VCaP (cell line): ENCODE measurements around the gene SMIM12.

Source experiments
- H3K27ac ChIP-seq: fragments of 450-650 bp; 2 replicates; pipeline ENCODE4 v1.5.1; 2017
- TF ChIP-seq, protein P1 (sequence below): fragments of 450-650 bp; conservative IDR thresholded peaks from 2 replicates; pipeline ENCODE4 v1.5.1; 2017; ENCODE audit warnings: mild to moderate bottlenecking, moderate library complexity

Gene SMIM12

DNA sequence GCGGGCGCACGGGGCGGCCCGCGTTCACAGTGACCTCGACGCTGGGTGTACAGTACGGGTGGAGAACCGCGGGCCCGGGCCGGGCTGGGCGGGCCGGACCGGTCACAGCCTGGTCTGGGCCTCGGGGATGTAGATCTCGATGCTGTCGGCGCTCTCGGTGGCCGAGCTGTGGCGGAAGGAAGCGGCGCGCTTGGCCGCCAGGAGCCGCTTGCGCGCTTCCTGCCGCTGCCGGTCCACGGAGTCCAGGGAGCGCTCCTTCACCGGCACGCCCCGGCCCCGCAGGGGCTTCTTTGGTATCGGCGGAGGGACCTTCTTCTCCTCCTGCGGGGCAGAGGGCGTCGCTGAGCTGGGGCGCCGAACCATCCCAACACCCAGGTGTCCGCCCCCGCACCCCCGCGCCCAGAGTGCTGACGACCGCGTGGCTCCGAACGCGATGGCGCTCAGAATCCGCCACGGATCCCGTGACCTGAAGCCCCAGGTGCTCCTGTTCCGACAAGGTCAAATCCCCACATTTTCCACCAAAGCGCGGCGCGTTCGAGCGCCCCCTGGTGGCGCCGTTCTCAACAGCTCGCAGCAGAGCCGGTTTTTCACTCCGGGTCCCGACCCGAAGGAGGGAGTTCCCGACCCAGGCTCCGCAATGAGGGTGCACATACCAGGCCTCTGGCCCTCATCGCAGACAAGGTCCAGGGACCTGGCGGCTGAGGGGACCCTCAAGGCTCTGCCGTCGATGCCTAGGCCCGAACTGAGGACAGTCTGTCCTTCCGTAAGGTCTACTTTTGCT lies 6.6 kb upstream of the SMIM12 start:
- TF ChIP-seq, protein P1, sequence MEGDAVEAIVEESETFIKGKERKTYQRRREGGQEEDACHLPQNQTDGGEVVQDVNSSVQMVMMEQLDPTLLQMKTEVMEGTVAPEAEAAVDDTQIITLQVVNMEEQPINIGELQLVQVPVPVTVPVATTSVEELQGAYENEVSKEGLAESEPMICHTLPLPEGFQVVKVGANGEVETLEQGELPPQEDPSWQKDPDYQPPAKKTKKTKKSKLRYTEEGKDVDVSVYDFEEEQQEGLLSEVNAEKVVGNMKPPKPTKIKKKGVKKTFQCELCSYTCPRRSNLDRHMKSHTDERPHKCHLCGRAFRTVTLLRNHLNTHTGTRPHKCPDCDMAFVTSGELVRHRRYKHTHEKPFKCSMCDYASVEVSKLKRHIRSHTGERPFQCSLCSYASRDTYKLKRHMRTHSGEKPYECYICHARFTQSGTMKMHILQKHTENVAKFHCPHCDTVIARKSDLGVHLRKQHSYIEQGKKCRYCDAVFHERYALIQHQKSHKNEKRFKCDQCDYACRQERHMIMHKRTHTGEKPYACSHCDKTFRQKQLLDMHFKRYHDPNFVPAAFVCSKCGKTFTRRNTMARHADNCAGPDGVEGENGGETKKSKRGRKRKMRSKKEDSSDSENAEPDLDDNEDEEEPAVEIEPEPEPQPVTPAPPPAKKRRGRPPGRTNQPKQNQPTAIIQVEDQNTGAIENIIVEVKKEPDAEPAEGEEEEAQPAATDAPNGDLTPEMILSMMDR = peak; percentile 94
- H3K27ac ChIP-seq = peak overlapping the region; percentile 92

DNA sequence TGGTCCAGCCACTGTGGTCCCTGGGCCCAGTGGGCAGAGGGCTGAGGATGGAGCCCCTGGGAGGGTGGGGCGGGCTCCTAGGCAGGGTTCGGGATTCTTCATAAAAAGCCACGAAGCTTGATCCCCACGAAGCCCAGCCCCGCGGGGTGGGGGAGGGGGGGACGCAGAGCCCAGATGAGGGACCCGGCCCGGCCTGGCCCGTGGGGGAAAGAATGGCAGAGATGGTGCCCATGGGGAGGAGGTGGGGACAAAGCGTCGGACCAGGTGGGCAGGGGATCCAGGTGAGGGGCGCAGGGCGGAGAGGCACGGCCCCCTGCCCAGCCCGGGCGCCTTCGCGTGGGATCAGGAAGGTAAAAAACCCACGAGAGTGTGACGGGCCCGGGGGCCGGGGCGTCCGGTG lies 6.0 kb upstream of the SMIM12 start:
- peak overlapping the region; percentile 92 for H3K27ac ChIP-seq
- TF ChIP-seq, protein P1 = no peak

DNA sequence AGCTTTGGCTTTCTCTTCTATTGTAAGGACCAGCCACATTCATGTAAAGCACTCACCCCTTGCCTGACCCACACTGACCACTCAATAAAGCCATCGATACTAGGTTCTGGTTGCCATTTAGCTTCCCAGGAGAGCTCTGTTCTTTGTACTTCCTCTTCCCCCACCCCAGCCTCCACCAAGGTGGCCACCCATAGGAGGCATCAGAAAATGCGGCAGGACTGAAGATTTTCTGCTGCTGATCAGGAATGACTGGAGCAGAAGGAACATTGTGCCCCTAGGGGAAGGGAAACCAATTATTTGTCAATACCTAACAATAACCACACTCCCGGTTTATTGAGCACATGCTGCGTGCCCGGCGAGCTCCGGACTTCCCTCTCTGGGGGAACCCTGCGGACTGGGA lies 5.2 kb upstream of the SMIM12 start:
- no peak overlapping the region; the same call in 1 of the 2 replicates for H3K27ac ChIP-seq
- TF ChIP-seq, protein P1 = no peak

DNA sequence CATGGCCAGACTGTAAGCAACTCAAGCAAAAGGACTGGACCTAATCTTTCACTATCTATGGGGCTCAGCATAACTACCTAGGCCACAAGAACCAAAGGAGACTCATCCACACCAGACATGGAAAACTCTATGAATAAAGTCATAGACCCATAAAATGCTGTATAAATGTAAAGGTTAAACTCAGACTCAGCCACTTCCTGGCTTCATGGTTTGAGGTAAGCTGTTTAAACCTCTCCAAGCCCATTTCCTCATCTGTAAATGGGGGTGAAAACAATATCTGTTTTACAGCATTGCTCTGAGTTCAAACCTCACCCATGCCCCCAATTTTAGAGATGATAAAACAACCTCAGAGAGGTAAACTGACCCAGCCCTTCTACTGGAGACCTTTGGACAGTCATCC lies 4.0 kb upstream of the SMIM12 start:
- no peak overlapping the region for H3K27ac ChIP-seq
- TF ChIP-seq, protein P1 = no peak

DNA sequence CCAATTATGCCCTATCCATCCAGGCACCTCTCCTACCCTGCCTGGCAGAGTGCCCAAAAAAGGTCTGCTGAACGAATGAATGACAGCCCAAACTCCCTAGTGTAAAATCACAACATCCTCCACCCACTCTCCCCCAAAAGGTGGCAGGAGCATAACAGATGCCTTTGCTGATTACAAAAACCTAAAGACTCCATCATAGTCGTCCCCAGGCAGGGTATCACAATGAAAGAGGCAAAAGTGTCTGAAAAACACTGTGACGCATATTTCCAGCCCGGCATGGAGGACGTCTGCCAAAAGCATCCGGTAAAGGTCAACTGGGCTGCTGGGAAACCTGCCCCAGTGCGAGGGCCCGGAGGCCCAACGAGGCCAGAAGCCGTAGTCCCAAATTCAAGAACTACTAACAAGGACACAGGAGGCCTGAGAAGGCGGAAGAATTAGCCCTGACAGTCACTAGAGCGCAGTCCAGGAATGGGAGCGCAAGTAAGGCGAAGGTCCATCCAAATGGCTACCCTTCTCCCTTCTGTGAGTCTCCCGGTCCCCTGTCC lies 576 bp downstream of the SMIM12 start:
- TF ChIP-seq, protein P1 = no peak
- H3K27ac ChIP-seq = peak overlapping the region; percentile 78

DNA sequence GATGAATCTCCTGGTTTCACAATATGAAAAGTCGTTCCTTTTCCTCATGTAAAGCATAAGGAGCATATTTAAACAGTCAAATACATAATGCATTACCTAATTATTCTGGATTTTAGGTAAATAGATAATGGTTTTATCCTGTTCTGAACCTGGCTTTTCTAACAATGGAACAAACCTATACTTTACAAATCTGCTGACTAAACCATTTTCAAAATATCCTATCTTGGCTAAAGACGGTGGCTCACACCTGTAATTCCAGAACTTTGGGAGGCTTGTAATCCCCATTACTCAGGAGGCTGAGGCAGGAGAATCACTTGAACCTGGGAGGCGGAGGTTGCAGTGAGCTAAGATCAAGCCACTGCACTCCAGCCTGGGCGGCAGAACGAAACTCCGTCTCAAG lies 2.9 kb downstream of the SMIM12 start:
- TF ChIP-seq, protein P1 = no peak
- H3K27ac ChIP-seq = no peak overlapping the region

DNA sequence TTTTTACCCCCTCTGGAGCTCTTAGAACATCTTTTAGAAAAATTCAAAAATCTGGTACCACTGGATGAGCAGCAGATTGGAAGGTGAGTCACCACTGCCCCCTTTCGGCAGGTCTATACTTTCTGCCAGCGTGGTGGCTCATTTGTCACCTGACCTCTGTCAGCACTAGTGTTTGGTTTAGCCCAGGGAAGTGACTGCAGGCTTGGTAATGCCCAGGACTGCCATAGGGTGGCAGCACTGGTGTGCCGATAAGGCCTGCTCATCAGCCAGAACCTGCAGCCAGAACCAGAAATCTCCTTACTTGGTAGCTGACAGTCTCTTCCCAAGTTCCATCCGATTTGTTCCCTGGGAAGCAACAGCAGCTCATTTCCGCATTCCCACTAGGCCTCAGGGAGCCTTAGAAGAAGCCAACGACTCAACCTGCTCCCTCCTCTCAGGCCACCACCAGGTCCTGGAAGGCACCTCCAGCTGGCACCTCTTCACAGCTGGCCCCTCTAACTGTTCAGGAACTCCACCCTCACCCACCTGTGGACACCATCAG lies 6.8 kb downstream of the SMIM12 start:
- TF ChIP-seq, protein P1 = peak; percentile 99
- peak overlapping the region; percentile 90 for H3K27ac ChIP-seq
